Measurements from ENCODE around the gene NCAM1.
"Not testable (repeated sequence)": the region's sequence is repeated elsewhere in the genome, so short reads cannot be mapped to it uniquely, and the experiment has no call there.

The NCAM1 gene

GRCh38 chr11:112961146-112961668 lies at the start of gene NCAM1:
NCAM1 (plus strand) TSS chr11:112961420.
- DNase-seq (ENCODE audit: low spot score), result no peak

GRCh38 chr11:112922606-112923005 lies 38.6 kb upstream of the NCAM1 start:
- no peak for DNase-seq (ENCODE audit: low spot score)

- not testable (repeated sequence) for DNase-seq (ENCODE audit: low spot score)
These were observed 36.4 kb upstream of the NCAM1 start for GRCh38 chr11:112924836-112925235.

- DNase-seq (ENCODE audit: low spot score), result no peak
These were observed 35.5 kb upstream of the NCAM1 start for GRCh38 chr11:112925516-112926310.

- no peak for DNase-seq (ENCODE audit: low spot score)
These were observed 33.1 kb upstream of the NCAM1 start for GRCh38 chr11:112928136-112928535.

- DNase-seq (ENCODE audit: low spot score), result no peak
These were observed 31.8 kb upstream of the NCAM1 start for GRCh38 chr11:112929432-112929831.

- DNase-seq (ENCODE audit: low spot score), result no peak
These were observed 29.5 kb upstream of the NCAM1 start for GRCh38 chr11:112931703-112932102.

GRCh38 chr11:112932593-112932992 lies 28.6 kb upstream of the NCAM1 start:
- no peak for DNase-seq (ENCODE audit: low spot score)

- DNase-seq (ENCODE audit: low spot score), result no peak
These were observed 27.2 kb upstream of the NCAM1 start for GRCh38 chr11:112933970-112934369.

GRCh38 chr11:112941104-112941503 lies 20.1 kb upstream of the NCAM1 start:
- DNase-seq (ENCODE audit: low spot score), result no peak

GRCh38 chr11:112942966-112943643 lies 18.1 kb upstream of the NCAM1 start:
- DNase-seq (ENCODE audit: low spot score), result no peak

- no peak for DNase-seq (ENCODE audit: low spot score)
These were observed 14.4 kb upstream of the NCAM1 start for GRCh38 chr11:112946866-112947265.

- no peak for DNase-seq (ENCODE audit: low spot score)
These were observed 11.2 kb upstream of the NCAM1 start for GRCh38 chr11:112949781-112950575.

GRCh38 chr11:112958670-112959069 lies 2.5 kb upstream of the NCAM1 start:
- DNase-seq (ENCODE audit: low spot score), result no peak

GRCh38 chr11:112961751-112962578 lies 745 bp downstream of the NCAM1 start:
- no peak for DNase-seq (ENCODE audit: low spot score)

- DNase-seq (ENCODE audit: low spot score), result no peak
These were observed 1.6 kb downstream of the NCAM1 start for GRCh38 chr11:112962579-112963367.

- DNase-seq (ENCODE audit: low spot score), result no peak
These were observed 2.2 kb downstream of the NCAM1 start for GRCh38 chr11:112963368-112963955.

GRCh38 chr11:112965656-112966055 lies 4.4 kb downstream of the NCAM1 start:
- no peak for DNase-seq (ENCODE audit: low spot score)

GRCh38 chr11:112966561-112966960 lies 5.3 kb downstream of the NCAM1 start:
- no peak for DNase-seq (ENCODE audit: low spot score)

GRCh38 chr11:112967082-112967481 lies 5.9 kb downstream of the NCAM1 start:
- no peak for DNase-seq (ENCODE audit: low spot score)
